GM23338 (cell line): ENCODE data around the gene COPB2. TPM values are rescaled to one million over a fixed set of nuclear protein-coding genes. Genes with fewer than 3 reads are reported as not detected.
"Not testable (repeated sequence)": the region's sequence is repeated elsewhere in the genome, so short reads cannot be mapped to it uniquely, and the experiment has no call there.

Source experiments
- ATAC-seq: fragments of 200-7000 bp; cut with Tn5 transposase; 3 replicates; pipeline ENCODE4 v1.9.1; 2020
- DNase-seq: peaks from one replicate; pipeline ENCODE4 v3.0.0-alpha.2; 2015; ENCODE audit warnings: low spot score
- H2AFZ ChIP-seq: fragments of 200-600 bp; sonication (generic); 2 replicates; pipeline ENCODE4 v1.8.0; 2016; ENCODE audit warnings: antibody characterized with exemption, mild to moderate bottlenecking, moderate library complexity
- H3F3A ChIP-seq: fragments of 200-600 bp; sonication (generic); replicated peaks from 2 replicates; pipeline ENCODE4 v1.8.0; 2017; ENCODE audit warnings: antibody characterized with exemption, mixed run types, low read depth
- H3K27ac ChIP-seq: fragments of 200-600 bp; sonication (generic); 2 replicates; pipeline ENCODE4 v1.6.1; 2016; ENCODE audit warnings: low read depth
- H3K27me3 ChIP-seq: fragments of 200-600 bp; sonication (generic); 2 replicates; pipeline ENCODE4 v1.8.0; 2016; ENCODE audit warnings: mild to moderate bottlenecking, mixed run types, moderate library complexity; ENCODE audit not compliant: insufficient read depth
- H3K36me3 ChIP-seq: fragments of 200-600 bp; sonication (generic); 2 replicates; pipeline ENCODE4 v1.8.0; 2016; ENCODE audit warnings: mild to moderate bottlenecking; ENCODE audit not compliant: insufficient read depth
- H3K4me1 ChIP-seq: fragments of 200-600 bp; sonication (generic); 2 replicates; pipeline ENCODE4 v1.8.0; 2016; ENCODE audit warnings: mild to moderate bottlenecking, moderate library complexity; ENCODE audit not compliant: insufficient read depth
- H3K4me2 ChIP-seq: fragments of 200-600 bp; sonication (generic); 2 replicates; pipeline ENCODE4 v1.7.1; 2017; ENCODE audit warnings: mixed run types
- H3K4me3 ChIP-seq: fragments of 200-600 bp; sonication (generic); 2 replicates; pipeline ENCODE4 v1.6.1; 2016; ENCODE audit warnings: mixed run types
- H3K79me2 ChIP-seq: fragments of 200-600 bp; sonication (generic); replicated peaks from 2 replicates; pipeline ENCODE4 v1.8.0; 2017; ENCODE audit warnings: mild to moderate bottlenecking; ENCODE audit not compliant: insufficient read depth
- H3K9me2 ChIP-seq: fragments of 200-600 bp; sonication (generic); 2 replicates; pipeline ENCODE4 v1.8.0; 2017; ENCODE audit not compliant: insufficient read depth
- H4K20me1 ChIP-seq: fragments of 200-600 bp; sonication (generic); replicated peaks from 2 replicates; pipeline ENCODE4 v1.8.0; 2017; ENCODE audit warnings: mild to moderate bottlenecking; ENCODE audit not compliant: insufficient read depth
- H3K27ac Mint-ChIP-seq: 2 replicates; pipeline ENCODE4 v1.8.0; 2020; ENCODE audit warnings: inconsistent platforms, mild to moderate bottlenecking, moderate library complexity, mixed read lengths
- H3K27me3 Mint-ChIP-seq: 3 replicates; pipeline ENCODE4 v1.8.0; 2022; ENCODE audit warnings: low read depth, mild to moderate bottlenecking, moderate library complexity, mixed read lengths, inconsistent platforms; ENCODE audit not compliant: insufficient read depth, poor library complexity
- H3K36me3 Mint-ChIP-seq: 3 replicates; pipeline ENCODE4 v1.8.0; 2021; ENCODE audit warnings: low read depth, mild to moderate bottlenecking, inconsistent platforms, moderate library complexity, mixed read lengths
- H3K4me1 Mint-ChIP-seq: 3 replicates; pipeline ENCODE4 v1.8.0; 2020; ENCODE audit warnings: mild to moderate bottlenecking, inconsistent platforms, mixed read lengths
- H3K4me3 Mint-ChIP-seq: 3 replicates; pipeline ENCODE4 v1.8.0; 2021; ENCODE audit warnings: moderate library complexity, mild to moderate bottlenecking, inconsistent platforms, mixed read lengths
- H3K9me3 Mint-ChIP-seq: 3 replicates; pipeline ENCODE4 v1.8.0; 2020; ENCODE audit warnings: moderate library complexity, mild to moderate bottlenecking, inconsistent platforms, mixed read lengths
- CREB1 ChIP-seq: fragments of 250-450 bp; sonication (Bioruptor Pico); IDR thresholded peaks from 2 replicates; pipeline ENCODE4 v1.5.0; 2020; ENCODE audit warnings: low read depth, mild to moderate bottlenecking, moderate library complexity
- EZH2phosphoT487 ChIP-seq: fragments of 200-600 bp; sonication (generic); IDR thresholded peaks from one replicate; pipeline ENCODE4 v1.8.1; 2018; ENCODE audit warnings: antibody characterized with exemption; ENCODE audit not compliant: unreplicated experiment
- NANOG ChIP-seq: IDR thresholded peaks from 2 replicates; pipeline ENCODE4 v1.6.1; 2016; ENCODE audit warnings: antibody characterized with exemption, borderline replicate concordance
- POLR2AphosphoS5 ChIP-seq: IDR thresholded peaks from 2 replicates; pipeline ENCODE4 v1.6.1; 2016; ENCODE audit warnings: antibody characterized with exemption, low read depth
- STAT1 ChIP-seq: IDR thresholded peaks from one replicate; pipeline ENCODE4 v1.6.1; 2016; ENCODE audit warnings: antibody characterized with exemption; ENCODE audit not compliant: unreplicated experiment
- ZNF114 ChIP-seq: fragments of 250-450 bp; sonication (Bioruptor Pico); IDR thresholded peaks from 2 replicates; pipeline ENCODE4 v1.5.0; 2020; ENCODE audit warnings: mild to moderate bottlenecking, moderate library complexity
- ZNF331 ChIP-seq: fragments of 250-450 bp; sonication (Bioruptor Pico); IDR thresholded peaks from 2 replicates; pipeline ENCODE4 v1.5.0; 2020; ENCODE audit warnings: low read depth, mild to moderate bottlenecking, moderate library complexity
- polyA plus RNA-seq: library from polyadenylated mRNA; unstranded; fragments of >200 nt; fragmentation: Nextera tagmentation; extraction: Ambion mirVana; gene quantifications from 2 replicates; pipeline ENCODE4 v1.2.1, GENCODE V29; 2016
- total RNA-seq: library from RNA; depleted of rRNA; stranded (reverse); fragments of >200 nt; shearing (Covaris generic); gene quantifications from 2 replicates; pipeline ENCODE4 v1.2.3, GENCODE V29; 2014
- TF ChIP-seq, protein P1 (sequence below): fragments of 250-450 bp; sonication (Bioruptor Pico); IDR thresholded peaks from 2 replicates; pipeline ENCODE4 v1.5.0; 2020; ENCODE audit warnings: mild to moderate bottlenecking, moderate library complexity
- TF ChIP-seq, protein P2 (sequence below): IDR thresholded peaks from one replicate; pipeline ENCODE4 v1.6.1; 2018; ENCODE audit warnings: antibody characterized with exemption; ENCODE audit not compliant: unreplicated experiment
- TF ChIP-seq, protein P3 (sequence below), 2 experiments: fragments of 200-600 bp in 1 of 2; sonication (generic) in 1 of 2; conservative IDR thresholded peaks; 2 replicates each; pipeline versions ENCODE4 v1.5.1 to v1.6.1; 2016 to 2017; ENCODE audit warnings: antibody characterized with exemption in 2 of 2, low read depth in 2 of 2, mild to moderate bottlenecking in 2 of 2, moderate library complexity in 1 of 2

Gene COPB2
- total and polyA plus RNA-seq, 2 experiments from 2014 or later, result 48.2 to 89.1 TPM

DNA sequence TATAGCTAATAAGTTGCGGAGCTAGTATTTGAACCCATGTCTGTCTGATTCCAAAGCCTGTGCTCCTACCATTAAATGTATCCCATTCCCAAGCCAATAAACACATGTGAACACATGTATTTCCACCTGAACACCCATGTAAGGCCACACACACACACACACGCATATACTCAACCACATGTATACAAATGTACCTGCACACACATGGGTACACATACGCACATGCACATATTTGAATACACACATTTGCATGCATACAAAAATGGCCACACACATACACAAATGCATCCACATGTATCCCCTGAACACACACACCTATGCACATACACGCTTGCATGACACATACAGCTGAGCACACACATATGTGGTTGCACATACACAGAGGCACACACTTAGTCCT, 51.0 kb downstream of the COPB2 start (continued):
- TF ChIP-seq, protein P1, sequence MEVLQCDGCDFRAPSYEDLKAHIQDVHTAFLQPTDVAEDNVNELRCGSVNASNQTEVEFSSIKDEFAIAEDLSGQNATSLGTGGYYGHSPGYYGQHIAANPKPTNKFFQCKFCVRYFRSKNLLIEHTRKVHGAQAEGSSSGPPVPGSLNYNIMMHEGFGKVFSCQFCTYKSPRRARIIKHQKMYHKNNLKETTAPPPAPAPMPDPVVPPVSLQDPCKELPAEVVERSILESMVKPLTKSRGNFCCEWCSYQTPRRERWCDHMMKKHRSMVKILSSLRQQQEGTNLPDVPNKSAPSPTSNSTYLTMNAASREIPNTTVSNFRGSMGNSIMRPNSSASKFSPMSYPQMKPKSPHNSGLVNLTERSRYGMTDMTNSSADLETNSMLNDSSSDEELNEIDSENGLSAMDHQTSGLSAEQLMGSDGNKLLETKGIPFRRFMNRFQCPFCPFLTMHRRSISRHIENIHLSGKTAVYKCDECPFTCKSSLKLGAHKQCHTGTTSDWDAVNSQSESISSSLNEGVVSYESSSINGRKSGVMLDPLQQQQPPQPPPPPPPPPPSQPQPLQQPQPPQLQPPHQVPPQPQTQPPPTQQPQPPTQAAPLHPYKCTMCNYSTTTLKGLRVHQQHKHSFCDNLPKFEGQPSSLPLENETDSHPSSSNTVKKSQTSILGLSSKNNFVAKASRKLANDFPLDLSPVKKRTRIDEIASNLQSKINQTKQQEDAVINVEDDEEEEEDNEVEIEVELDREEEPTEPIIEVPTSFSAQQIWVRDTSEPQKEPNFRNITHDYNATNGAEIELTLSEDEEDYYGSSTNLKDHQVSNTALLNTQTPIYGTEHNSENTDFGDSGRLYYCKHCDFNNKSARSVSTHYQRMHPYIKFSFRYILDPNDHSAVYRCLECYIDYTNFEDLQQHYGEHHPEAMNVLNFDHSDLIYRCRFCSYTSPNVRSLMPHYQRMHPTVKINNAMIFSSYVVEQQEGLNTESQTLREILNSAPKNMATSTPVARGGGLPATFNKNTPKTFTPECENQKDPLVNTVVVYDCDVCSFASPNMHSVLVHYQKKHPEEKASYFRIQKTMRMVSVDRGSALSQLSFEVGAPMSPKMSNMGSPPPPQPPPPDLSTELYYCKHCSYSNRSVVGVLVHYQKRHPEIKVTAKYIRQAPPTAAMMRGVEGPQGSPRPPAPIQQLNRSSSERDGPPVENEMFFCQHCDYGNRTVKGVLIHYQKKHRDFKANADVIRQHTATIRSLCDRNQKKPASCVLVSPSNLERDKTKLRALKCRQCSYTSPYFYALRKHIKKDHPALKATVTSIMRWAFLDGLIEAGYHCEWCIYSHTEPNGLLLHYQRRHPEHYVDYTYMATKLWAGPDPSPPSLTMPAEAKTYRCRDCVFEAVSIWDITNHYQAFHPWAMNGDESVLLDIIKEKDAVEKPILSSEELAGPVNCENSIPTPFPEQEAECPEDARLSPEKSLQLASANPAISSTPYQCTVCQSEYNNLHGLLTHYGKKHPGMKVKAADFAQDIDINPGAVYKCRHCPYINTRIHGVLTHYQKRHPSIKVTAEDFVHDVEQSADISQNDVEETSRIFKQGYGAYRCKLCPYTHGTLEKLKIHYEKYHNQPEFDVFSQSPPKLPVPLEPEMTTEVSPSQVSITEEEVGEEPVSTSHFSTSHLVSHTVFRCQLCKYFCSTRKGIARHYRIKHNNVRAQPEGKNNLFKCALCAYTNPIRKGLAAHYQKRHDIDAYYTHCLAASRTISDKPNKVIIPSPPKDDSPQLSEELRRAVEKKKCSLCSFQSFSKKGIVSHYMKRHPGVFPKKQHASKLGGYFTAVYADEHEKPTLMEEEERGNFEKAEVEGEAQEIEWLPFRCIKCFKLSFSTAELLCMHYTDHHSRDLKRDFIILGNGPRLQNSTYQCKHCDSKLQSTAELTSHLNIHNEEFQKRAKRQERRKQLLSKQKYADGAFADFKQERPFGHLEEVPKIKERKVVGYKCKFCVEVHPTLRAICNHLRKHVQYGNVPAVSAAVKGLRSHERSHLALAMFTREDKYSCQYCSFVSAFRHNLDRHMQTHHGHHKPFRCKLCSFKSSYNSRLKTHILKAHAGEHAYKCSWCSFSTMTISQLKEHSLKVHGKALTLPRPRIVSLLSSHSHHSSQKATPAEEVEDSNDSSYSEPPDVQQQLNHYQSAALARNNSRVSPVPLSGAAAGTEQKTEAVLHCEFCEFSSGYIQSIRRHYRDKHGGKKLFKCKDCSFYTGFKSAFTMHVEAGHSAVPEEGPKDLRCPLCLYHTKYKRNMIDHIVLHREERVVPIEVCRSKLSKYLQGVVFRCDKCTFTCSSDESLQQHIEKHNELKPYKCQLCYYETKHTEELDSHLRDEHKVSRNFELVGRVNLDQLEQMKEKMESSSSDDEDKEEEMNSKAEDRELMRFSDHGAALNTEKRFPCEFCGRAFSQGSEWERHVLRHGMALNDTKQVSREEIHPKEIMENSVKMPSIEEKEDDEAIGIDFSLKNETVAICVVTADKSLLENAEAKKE (CRISPR knock-in tag), result no peak
- TF ChIP-seq CREB1 (CRISPR knock-in tag) (no peak), EZH2phosphoT487 (no peak), ZNF114 (CRISPR knock-in tag) (no peak), POLR2AphosphoS5 (no peak)

DNA sequence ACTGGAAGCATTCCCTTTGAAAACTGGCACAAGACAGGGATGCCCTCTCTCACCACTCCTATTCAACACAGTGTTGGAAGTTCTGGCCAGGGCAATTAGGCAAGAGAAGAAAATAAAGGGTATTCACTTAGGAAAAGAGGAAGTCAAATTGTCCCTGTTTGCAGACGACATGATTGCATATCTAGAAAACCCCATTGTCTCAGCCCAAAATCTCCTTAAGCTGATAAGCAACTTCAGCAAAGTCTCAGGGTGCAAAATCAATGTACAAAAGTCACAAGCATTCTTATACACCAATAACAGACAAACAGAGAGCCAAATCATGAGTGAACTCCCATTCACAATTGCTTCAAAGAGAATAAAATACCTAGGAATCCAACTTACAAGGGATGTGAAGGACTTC, 54.8 kb downstream of the COPB2 start:
- not testable (repeated sequence) for H3K27me3 Mint-ChIP-seq, H3K9me3 Mint-ChIP-seq, ATAC-seq, H3K27ac Mint-ChIP-seq, H2AFZ ChIP-seq, H3K9me2 ChIP-seq, H3K4me3 Mint-ChIP-seq, H3K79me2 ChIP-seq, H3K4me1 Mint-ChIP-seq, H3K36me3 Mint-ChIP-seq, H3K27ac ChIP-seq, H3K4me1 ChIP-seq, H3K4me3 ChIP-seq, DNase-seq, H3K4me2 ChIP-seq, H4K20me1 ChIP-seq, H3F3A ChIP-seq, H3K36me3 ChIP-seq
- H3K27me3 ChIP-seq, result peaks cover 10% of the 10 kb centered on the region; the same call in 1 of the 2 replicates

DNA sequence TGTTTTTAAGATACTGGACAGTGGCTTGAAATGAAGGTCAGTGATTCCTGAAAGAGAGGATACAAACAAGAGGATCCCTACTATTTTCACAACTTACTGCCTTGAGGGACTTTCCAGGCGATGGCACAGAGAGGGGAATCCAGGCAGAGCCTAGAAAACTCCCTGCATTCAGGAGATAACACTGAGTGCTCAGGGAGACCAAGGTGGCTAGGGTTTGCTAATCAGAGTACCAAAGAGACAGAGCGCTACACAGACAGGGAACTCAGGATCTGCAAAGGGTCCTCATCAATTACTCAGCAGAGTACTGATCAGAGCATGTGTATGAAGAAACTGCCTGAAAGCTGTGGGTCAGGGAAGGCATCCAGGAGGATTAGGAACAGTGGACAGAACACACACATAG, 57.4 kb downstream of the COPB2 start:
- H2AFZ ChIP-seq, result no peak overlapping the region
- no peak overlapping the region for H3K4me2 ChIP-seq
- H3K9me2 ChIP-seq, result no peaks in the 10 kb centered on the region
- Mint-ChIP-seq H3K4me1 (peaks cover 2% of the 10 kb centered on the region; the same call in 1 of the 3 replicates), H3K9me3 (no peaks in the 10 kb centered on the region), H3K27ac (no peak overlapping the region), H3K27me3 (peaks cover 7% of the 10 kb centered on the region), H3K4me3 (no peak overlapping the region), H3K36me3 (no peaks in the 10 kb centered on the region)
- no peaks in the 10 kb centered on the region for H3F3A ChIP-seq
- DNase-seq, result no peak
- peaks cover 4% of the 10 kb centered on the region; the same call in 1 of the 2 replicates for H3K4me1 ChIP-seq
- H3K27me3 ChIP-seq, result peaks cover 14% of the 10 kb centered on the region; the same call in 1 of the 2 replicates
- no peak overlapping the region for H3K27ac ChIP-seq
- no peaks in the 10 kb centered on the region for H4K20me1 ChIP-seq
- no peak for ATAC-seq
- no peaks in the 10 kb centered on the region for H3K36me3 ChIP-seq
- H3K79me2 ChIP-seq, result no peaks in the 10 kb centered on the region
- no peak overlapping the region for H3K4me3 ChIP-seq
- no peak for TF ChIP-seq CREB1 (CRISPR knock-in tag)
- TF ChIP-seq, protein P2, sequence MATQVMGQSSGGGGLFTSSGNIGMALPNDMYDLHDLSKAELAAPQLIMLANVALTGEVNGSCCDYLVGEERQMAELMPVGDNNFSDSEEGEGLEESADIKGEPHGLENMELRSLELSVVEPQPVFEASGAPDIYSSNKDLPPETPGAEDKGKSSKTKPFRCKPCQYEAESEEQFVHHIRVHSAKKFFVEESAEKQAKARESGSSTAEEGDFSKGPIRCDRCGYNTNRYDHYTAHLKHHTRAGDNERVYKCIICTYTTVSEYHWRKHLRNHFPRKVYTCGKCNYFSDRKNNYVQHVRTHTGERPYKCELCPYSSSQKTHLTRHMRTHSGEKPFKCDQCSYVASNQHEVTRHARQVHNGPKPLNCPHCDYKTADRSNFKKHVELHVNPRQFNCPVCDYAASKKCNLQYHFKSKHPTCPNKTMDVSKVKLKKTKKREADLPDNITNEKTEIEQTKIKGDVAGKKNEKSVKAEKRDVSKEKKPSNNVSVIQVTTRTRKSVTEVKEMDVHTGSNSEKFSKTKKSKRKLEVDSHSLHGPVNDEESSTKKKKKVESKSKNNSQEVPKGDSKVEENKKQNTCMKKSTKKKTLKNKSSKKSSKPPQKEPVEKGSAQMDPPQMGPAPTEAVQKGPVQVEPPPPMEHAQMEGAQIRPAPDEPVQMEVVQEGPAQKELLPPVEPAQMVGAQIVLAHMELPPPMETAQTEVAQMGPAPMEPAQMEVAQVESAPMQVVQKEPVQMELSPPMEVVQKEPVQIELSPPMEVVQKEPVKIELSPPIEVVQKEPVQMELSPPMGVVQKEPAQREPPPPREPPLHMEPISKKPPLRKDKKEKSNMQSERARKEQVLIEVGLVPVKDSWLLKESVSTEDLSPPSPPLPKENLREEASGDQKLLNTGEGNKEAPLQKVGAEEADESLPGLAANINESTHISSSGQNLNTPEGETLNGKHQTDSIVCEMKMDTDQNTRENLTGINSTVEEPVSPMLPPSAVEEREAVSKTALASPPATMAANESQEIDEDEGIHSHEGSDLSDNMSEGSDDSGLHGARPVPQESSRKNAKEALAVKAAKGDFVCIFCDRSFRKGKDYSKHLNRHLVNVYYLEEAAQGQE, result no peak
- TF ChIP-seq, protein P3, sequence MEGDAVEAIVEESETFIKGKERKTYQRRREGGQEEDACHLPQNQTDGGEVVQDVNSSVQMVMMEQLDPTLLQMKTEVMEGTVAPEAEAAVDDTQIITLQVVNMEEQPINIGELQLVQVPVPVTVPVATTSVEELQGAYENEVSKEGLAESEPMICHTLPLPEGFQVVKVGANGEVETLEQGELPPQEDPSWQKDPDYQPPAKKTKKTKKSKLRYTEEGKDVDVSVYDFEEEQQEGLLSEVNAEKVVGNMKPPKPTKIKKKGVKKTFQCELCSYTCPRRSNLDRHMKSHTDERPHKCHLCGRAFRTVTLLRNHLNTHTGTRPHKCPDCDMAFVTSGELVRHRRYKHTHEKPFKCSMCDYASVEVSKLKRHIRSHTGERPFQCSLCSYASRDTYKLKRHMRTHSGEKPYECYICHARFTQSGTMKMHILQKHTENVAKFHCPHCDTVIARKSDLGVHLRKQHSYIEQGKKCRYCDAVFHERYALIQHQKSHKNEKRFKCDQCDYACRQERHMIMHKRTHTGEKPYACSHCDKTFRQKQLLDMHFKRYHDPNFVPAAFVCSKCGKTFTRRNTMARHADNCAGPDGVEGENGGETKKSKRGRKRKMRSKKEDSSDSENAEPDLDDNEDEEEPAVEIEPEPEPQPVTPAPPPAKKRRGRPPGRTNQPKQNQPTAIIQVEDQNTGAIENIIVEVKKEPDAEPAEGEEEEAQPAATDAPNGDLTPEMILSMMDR (conservative IDR thresholded peaks at IDR 0.05; ENCODE audit: low read depth in 2 of 2), result no peak
- no peak for TF ChIP-seq ZNF331 (CRISPR knock-in tag)
- no peak for TF ChIP-seq NANOG
- no peak for TF ChIP-seq STAT1
